DMS153 (cell line): ENCODE measurements around the gene C1orf159.
"Not testable (repeated sequence)": the region's sequence is repeated elsewhere in the genome, so short reads cannot be mapped to it uniquely, and the experiment has no call there.

Experiments
- DNase-seq: peaks from one replicate; lab custom pipeline; 2025; lab: John Stamatoyannopoulos, UW

C1orf159 gene

DNA sequence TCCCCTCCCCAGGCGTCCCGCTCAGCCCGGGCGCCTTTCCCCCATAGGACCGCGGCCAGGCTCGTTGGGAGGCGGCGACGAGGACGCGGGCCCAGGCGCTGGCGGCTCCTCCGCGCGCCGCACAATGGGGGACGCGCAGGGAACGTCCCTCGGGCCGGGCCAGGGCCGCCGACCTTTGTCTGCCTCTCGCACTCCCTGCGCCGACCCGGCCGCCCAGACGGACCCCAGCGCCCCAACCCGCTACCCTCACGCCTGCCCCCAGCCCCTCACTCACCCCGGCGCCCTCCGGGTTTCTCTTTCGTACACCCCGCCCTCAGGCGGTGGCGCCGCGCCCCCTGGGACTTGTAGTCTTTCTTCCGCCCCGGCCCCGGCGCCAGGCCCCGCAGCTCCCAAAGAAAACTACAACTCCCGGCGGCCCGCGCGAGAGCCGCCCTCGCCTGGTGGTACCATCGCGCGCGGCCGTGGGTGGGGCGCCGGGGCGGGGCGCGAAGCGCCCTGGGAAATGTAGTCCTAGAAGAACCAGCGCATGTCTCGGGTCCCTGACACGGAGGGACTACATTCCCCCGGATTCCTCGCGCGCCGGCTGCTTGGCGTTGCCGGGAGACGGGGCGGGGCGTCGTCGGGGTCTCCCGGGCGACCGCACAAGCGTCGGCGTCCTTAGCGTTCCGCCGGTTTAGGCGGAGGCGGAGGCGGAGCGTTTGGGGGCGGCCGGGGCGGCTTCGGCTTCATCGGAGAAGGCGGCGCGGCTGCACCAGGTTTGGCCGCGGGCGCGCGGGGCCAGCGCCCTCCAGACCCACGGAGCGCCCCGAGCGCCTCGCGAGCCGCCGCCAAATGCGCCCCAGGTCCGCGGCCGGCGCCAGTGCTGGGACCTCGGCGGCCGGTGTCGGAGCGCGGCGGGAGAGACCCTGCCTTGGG lies at the start of gene C1orf159:
Gene C1orf159, minus strand, starts transcription at position 304 of the 915 bp plus-strand sequence. CDS start 24,546 bp downstream, outside the sequence.
- DNase-seq = peak; percentile 100

DNA sequence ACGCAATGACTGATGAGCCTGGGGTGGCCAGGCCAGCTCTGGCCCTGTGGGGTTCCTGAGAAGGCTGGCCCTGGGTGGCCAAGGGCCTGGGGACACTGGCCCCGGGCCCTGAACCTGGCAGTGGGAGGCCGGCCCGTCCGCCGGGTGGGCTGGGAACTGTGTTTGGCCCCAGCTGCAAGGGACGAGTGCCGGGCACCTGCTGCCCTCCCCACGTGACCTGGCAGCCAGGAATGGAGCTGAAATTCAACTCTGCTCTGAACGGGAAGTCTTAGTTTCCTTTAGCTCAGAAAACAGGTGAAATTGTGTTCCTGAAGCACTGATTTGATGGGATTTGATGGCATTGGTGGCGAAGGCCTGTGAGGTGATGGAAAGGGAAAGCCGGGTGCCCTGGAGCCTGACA lies 49.6 kb upstream of the C1orf159 start:
- no peak for DNase-seq

DNA sequence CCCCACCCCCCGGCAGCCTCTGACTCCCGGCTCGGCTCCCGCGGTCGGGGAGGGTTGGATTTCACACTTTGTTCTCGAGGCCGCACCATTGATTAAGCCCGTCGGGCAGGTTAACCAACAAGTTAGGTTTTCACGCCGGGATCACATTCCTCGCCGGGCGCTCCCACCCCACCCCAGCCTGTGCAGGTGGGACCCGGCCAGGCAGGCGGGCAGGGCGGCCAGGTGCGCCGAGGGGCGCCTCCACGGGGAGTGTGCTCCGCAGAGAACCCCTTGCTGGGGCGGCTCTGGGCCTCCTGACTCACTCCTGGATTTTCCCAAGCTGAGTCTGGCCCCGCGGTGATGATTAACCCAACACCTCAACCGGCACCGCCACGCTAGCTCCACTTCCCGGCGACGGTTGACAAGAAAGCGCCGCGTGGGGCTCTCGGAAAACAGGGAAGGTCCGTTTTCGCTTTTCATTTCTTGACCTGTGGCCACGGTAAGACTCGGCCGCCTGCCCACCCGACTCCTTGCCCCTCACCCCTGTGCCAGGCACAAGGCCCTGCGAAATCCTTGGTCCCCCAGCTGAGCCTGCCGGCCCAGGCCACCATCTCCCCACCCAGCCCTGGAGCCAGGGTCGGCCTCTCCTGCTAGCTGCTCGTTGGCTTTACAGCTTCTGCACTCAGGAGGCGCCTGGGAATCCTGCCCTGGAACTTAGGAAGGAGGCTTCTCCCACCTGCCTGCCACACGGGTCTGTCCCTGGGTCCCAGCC lies 49.0 kb upstream of the C1orf159 start:
- DNase-seq = no peak

DNA sequence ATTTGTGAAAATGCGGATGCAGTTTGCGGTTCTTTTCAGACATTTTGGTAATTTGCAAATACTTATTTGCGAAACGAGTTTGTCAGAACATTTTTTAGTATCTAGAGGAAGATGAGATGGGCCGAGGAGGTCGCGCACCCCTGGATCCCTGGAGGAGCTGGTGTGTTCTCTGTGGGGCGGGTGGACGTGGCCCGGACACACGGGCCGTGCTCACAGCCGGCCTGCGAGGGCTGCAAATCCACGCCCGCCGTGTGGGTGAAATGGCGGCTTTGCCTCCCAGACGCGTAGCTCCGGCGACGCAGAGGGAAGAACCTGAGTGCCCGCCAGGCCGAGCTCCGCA lies 48.4 kb upstream of the C1orf159 start:
- DNase-seq = no peak

DNA sequence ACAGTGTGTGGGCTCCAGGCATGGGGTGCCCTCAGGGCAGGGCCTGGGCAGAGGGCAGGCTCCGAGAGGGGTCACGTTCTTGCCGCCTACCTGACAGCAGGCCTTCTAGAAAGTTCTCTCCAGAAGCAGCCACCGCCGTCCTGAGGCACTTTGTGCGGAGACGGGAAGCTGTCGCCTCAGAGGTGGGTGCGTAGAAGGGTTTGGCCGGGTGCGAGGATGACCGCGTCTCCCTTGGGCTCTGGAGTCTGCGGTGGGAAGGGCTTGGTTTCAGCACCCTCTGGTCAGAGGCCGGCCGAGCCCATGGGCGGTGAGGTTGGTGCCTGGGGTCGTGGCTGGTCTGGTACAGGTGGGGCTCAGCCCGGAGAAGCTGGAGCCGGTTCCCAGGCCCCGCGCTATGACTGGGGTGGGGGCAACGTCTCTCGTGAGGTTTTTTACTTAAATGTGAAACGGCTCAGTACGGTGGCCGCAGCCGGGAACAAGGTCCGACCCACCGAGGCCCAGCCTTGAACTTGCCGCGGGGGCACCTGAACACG lies 47.7 kb upstream of the C1orf159 start:
- DNase-seq = no peak

DNA sequence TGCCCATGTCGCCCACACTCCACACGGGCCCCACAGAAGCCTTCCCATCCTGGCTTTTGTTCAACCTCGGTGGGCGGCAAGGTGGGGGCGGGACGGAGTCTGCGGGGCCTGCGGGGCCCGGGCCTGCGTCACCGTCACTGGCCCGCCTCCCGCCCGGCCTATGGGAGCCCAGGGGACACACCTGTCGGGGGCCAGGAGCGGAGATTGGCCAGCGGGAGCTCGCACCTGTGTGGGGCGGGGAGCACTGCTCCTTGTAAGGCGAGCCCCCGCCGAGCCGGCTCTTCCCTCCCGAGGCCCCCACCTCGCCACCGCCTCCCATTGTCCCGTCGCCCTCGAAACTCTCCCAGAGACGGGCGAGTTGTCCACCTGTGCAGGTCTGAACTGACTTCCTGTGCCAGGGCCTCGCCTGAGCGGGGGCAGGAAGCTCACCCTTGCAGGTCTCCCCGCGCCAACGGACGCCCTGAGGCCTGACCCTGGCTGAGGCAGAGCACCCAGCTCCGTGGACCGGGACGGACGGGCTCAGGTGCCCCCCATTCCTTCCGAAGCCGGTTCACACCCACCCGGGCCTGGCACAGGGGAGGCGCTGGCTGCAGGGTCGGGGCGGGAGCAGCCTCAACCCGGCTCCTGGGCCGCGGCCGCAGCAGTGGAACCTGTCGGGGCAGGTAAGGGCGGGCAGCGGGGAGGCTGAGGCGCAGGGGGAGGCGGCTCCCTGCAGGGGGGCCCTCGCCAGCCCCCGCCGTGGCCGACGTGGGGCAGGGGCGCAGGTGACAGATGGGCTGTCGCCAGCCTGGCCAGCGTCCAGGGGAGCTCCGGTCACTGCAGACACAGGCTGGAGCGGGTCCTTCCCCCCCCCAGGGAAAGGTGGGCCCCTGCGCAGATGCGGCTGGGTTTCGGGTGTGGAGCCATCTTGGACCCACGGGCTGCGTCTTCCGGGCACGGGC lies 47.0 kb upstream of the C1orf159 start:
- DNase-seq = peak; percentile 100

DNA sequence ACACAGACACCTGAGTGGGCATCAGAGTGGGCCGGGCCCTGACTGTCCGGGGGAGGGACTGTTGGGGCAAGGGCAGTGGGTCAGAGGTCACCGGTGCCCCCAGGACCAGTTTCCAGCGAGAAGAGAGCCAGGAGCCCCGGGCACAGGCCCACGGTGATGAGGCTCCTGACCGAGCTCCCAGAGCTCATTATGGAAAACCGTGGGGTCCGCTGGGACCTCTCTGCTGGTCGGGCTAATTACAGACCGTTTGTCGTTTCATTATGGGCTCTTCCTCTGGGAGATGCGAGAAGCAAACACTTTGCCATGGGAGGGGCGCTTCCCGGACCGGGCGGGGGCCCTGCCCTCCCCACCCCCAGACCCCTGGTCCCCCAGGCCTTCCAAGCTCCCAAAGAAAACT lies 45.8 kb upstream of the C1orf159 start:
- DNase-seq = peak; percentile 25

DNA sequence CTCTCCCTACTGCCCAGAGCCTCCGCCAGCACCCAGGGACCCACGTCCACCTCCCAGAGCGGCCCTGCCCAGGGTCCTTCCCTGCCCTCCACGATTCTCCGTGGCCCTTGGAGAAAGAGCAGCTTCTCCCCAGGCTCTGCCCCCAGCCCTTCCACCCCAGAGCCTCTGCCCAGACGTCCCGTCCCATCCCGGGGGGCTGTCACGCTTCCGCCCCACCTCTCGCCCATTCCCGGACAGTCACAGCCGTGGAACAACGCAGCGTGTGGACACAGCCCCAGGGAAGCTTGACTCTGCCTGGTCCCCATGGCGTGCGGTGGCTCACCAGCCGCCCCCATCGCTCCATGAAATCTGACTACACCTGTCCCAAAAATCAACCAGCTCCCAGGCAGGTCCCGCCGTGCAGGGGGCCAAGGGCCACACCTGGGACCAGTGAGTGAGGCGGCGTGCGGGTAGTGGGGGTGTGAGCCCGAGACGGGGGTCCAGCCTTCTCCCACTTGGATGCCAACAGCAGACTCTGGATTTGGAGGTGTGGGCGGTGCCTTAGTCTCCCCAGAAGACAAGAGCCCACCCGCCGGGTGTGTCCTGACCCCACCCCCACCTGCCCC lies 45.3 kb upstream of the C1orf159 start:
- DNase-seq = no peak

DNA sequence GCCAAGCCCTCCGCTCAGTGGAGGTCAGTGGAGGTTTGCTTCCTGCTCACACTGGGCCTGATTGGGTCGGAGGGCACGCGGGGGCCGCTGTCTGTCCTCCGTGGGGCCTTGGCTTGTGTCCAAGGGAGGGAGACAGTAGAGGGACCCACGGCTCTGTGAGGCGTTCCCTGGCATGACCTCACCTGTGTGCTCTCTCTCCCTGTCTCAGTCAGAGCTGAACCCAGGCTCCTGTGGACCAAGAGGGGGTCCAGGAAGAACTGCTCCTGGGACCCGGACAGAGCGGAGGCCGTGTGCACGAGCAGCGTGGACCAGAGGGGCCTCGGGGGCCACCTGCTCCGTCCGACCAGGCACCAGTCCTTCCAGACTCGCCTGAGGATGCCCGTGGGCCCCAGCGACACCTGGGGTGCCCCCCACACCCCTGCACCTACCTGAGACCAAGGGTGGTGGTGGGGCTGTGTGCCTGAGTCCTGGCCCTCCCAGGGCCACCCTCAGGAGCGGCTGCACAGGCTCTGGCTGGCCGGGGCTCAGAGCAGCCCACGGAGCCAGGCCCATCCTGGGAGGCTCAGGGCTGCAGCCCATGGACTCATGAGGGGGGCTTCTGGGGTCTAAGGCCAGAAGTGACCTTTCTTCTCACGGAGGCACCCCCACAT lies 44.5 kb upstream of the C1orf159 start:
- DNase-seq = no peak

DNA sequence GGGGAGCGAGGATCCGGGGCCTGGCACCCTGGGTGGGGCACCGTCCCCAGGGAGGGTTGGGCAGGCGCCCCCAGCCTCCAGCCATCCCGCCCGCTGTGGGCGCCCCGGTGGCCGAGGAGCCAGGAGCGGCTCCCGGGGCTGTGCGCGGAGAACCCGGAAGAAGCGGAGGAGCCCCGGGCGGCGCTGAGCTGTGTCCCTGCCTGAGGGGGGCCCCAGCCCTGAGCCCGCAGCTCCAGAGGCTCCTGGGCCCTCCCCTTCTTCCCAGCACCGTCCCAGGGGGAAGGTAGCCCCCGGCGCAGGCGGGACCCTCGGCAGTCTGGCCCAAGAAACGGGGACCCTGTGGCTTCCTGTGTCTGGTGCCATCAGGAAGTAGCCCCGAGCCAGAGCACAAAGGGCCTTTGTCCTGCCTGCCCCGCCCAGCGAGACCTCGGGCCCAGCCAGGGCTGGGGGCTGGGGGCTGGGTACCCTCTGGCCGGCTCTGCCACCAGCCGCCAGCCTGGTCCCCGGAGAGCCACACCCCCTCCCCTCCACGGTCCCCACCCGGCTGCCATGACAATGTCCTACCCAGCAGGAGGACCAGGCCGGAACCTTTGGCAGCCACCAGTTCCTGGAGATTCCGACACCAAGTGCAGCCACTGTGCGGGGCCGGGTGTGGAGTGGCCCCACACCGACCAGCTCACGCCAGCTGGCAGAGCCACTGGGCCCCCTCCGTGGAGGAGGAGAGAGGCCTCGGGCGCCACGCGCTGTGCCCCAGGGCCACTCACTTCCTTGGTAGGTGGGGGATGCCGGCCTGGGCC lies 42.2 kb upstream of the C1orf159 start:
- peak; percentile 83 for DNase-seq

DNA sequence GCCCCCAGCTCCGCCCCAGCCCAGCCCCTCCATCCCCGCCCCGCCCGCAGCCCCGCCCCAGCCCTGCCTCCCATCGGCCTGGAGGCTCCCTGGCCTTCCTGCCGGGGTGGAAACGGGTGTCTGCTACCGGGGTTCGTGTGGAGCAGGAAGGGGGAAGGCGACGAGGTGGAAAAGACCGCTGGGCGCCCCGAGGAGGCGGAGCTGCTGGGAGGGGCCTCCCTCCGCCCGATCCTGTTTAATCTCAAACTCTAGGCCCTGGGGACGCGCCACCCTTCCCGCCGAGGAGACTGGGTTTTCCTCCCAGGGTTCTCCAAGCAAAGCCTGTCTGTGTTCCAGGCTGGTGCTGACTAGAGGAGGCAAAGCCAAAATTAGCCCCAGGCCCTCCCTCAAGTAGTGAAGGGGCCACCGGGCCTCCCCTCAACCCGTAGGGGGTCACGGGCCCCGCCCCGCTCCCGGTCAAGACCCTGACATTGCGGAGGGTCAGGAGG lies 41.6 kb upstream of the C1orf159 start:
- DNase-seq = peak; percentile 98

DNA sequence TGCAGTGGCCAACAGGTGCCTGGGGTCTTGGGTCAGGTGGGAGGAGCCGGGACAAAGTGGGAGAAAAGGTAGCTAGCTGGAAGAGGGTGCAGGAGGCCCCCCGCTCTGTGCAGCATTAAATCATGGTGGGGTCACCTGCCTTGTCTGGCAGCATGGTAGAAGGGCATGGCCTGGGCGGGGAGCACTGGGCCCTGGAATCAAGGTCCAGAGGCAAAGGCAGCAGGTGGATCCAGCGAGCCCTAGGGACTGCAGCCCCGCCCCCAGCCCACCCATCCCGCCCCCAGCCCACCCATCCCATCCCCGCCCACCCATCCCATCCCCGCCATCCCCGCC lies 41.1 kb upstream of the C1orf159 start:
- no peak for DNase-seq

DNA sequence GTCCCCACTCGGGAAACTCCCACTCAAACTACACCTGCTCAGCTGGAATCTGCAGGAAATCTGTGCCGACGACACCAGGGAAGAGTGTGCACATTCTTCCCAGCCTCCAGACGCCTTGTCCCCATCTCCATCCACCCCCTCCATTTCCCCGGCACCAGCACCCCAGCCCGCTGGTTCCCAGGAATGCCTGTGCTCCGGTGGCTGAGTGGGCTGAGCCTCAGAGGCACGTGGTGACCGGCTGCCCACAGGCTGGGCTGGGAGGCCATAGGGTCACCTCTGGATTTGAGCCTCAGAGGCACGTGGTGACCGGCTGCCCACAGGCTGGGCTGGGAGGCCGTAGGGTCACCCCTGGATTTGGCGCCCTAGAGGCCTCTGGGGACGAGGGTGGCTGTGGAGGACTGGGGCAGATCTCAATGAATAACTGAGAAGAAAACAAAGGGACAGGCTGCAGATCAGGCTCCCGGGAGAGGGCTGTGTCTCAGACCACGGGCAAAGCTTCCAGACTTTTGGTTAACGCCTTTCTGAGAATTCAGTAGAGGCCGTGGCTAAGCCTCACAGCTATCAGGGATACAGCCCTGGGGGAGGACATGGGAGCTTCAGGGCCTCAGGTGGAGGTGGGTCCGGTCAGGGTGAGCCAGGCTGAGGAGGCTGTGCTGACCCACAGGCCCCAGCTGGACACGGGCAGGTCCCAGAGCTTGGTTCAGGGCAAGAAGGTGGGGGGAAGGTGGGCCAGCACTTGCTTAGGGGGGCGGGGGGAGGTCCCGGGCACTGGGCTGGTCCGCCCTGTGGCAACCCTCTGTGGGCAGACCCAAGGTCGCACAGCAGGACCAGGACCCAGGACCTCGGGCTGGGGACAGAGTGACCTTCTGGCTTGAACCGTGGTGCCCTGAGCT lies 40.5 kb upstream of the C1orf159 start:
- DNase-seq = no peak

DNA sequence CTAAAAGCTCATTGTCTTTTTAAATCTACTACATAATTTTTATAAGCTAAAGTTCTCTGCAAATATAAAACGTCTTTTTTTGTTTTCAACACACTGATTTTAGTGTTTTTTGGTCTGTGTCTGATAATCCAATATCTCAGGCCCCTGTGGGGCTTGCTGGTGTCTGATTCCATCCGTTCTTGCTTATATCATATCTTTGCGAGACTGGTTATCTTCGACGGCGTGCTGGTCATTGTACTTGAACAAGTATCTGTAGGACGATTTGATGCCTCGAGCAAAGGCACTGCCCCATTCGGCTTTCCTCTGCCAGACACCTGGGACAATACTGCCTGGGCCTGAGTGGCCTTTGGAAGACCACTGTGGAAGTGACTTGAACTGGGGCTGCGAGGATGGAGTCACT lies 39.4 kb upstream of the C1orf159 start:
- DNase-seq = no peak

DNA sequence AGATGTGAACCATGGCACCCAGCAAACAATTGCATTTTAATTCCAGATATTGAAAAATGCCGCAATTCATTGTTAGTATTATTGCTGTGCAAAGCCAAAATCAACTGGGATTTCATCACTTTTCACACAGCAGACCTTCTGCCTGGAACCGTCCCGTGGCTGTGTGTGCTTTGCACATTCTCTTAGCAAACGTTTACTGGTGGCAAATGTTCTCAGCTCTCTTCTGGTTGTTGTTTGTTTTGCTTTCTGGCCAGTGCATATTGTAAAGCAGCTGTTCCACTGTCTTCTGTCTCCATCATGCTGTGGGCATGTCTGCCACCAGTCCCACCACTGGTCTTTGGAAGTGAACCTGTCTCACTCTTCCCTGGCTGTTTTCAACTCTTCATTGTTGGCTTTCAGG lies 38.0 kb upstream of the C1orf159 start:
- DNase-seq = no peak

DNA sequence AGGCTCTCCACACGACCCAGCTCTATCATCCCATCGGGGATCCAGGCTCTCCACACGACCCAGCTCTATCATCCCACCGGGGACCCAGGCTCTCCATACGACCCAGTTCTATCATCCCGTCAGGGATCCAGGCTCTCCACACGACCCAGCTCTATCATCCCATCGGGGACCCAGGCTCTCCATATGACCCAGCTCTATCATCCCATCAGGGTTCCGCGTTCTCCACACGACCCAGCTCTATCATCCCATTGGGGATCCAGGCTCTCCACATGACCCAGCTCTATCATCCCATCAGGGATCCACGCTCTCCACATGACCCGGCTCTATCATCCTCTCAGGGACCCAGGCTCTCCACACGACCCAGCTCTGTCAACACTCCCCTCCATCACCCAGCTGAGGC lies 37.3 kb upstream of the C1orf159 start:
- not testable (repeated sequence) for DNase-seq

DNA sequence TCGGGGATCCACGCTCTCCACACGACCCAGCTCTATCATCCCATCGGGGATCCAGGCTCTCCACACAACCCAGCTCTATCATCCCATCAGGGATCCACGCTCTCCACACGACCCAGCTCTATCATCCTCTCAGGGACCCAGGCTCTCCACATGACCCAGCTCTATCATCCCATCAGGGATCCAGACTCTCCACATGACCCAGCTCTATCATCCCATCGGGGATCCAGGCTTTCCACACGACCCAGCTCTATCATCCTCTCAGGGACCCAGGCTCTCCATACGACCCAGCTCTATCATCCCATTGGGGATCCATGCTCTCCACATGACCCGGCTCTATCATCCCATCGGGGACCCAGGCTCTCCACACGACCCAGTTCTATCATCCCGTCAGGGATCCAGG lies 36.5 kb upstream of the C1orf159 start:
- DNase-seq = not testable (repeated sequence)

DNA sequence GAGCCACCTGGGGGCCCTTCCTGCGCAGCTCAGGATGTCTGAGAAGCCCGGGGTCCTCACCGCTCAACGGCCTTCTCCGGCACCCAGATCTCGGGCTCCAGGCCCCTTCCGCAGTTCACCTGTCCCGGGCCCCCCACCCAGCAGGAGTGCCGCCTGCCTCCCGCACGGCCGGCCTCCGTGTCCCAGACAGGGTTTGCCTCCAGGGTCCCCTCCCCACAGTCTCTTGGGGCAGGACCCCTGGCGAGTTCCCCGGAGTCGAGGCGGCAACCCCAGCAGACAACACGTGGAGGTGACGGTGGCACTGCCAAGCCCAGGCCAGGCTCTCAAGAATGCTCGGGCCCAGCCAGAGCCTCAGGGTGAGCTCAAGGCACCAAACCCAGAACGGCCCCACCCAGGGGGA lies 35.4 kb upstream of the C1orf159 start:
- DNase-seq = no peak

DNA sequence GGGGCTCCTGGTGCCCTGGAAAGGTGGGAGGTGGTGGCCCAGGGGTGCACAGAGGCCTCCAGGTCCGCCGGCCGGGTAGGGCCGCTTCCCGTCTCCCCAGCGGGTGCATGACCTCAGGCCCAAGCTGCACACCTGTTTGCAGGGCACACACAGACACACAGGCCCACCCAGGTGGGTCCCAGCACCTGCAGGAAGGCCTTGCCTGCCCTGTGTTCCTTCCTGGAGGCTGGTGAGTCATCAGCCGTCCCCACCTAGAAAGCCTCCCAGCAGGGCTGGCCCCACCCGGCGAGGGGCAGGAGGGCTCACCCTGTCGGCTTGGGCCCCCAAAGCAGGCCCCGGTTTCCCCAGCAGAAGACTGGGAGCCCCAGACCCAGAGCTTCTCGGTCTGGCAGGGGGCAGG lies 34.2 kb upstream of the C1orf159 start:
- no peak for DNase-seq
